ENCODE results near the gene UNK.
"Not testable (repeated sequence)": the region's sequence is repeated elsewhere in the genome, so short reads cannot be mapped to it uniquely, and the experiment has no call there.

Gene UNK

GRCh38 chr17:75755205-75755901 is 29.3 kb upstream of the UNK start:
- TF ChIP-seq CTCF (IDR thresholded peaks at IDR 0.05; ENCODE audit: insufficient read depth, missing control alignments) = no peak
- DNase-seq (ENCODE audit: insufficient read length, low spot score) = no peak
- FAIRE-seq = no peak

DNA sequence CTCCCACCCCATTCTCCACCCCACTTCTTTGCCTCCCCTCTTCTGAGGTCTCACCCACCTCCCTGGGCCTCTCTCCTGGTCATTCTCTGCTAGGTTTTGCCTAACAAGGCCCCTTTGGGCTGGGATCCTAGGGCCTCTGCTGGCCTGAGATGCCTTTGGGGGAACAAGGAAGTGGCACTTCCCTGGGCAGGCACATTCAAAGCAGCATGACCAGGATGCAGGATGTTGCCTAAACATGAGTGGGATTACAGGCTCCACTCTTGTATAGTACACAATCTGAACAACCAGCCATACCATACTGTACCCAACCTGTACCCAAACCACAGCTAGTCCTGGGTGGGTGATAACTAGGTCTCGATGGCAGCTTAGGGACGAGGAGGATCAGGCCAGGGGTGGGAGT is 28.6 kb upstream of the UNK start:
- DNase-seq (ENCODE audit: insufficient read length, low spot score) (no peak), FAIRE-seq (no peak)
- no peak for TF ChIP-seq CTCF (IDR thresholded peaks at IDR 0.05; ENCODE audit: insufficient read depth, missing control alignments)

DNA sequence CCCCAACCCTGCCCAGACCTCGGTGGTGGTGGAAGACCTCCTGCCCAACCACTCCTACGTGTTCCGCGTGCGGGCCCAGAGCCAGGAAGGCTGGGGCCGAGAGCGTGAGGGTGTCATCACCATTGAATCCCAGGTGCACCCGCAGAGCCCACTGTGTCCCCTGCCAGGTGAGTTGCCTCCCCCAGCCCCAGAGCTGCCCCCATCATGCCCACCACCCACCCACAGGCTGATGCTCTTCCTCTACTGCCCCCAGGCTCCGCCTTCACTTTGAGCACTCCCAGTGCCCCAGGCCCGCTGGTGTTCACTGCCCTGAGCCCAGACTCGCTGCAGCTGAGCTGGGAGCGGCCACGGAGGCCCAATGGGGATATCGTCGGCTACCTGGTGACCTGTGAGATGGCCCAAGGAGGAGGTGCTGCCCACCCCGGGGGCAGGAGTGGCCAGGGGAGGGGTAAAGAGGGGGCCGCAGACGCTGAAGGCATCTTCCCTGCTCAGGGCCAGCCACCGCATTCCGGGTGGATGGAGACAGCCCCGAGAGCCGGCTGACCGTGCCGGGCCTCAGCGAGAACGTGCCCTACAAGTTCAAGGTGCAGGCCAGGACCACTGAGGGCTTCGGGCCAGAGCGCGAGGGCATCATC is 28.0 kb upstream of the UNK start:
- no peak for TF ChIP-seq CTCF (IDR thresholded peaks at IDR 0.05; ENCODE audit: insufficient read depth, missing control alignments)
- FAIRE-seq = no peak

DNA sequence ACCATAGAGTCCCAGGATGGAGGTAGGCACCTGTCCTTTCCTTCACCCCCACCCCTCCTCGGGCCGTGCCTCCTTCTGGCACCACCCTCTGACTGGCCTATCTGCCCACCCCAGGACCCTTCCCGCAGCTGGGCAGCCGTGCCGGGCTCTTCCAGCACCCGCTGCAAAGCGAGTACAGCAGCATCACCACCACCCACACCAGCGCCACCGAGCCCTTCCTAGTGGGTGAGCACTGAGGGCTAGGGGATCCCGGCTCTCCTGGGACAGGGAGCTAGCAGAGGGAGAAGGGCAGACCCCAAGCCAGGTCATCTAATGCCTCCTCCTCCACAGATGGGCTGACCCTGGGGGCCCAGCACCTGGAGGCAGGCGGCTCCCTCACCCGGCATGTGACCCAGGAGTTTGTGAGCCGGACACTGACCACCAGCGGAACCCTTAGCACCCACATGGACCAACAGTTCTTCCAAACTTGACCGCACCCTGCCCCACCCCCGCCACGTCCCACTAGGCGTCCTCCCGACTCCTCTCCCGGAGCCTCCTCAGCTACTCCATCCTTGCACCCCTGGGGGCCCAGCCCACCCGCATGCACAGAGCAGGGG is 27.4 kb upstream of the UNK start:
- DNase-seq (ENCODE audit: insufficient read length, low spot score) (no peak), FAIRE-seq (no peak)
- no peak for TF ChIP-seq CTCF (IDR thresholded peaks at IDR 0.05; ENCODE audit: insufficient read depth, missing control alignments)

More for the DNA sequence above, 28.0 kb upstream of the UNK start:
- DNase-seq (ENCODE audit: insufficient read length, low spot score) = no peak

- DNase-seq (ENCODE audit: insufficient read length, low spot score) (no peak), FAIRE-seq (no peak)
- no peak for TF ChIP-seq CTCF (IDR thresholded peaks at IDR 0.05; ENCODE audit: insufficient read depth, missing control alignments)
These were observed 26.3 kb upstream of the UNK start for GRCh38 chr17:75758131-75758905.

DNA sequence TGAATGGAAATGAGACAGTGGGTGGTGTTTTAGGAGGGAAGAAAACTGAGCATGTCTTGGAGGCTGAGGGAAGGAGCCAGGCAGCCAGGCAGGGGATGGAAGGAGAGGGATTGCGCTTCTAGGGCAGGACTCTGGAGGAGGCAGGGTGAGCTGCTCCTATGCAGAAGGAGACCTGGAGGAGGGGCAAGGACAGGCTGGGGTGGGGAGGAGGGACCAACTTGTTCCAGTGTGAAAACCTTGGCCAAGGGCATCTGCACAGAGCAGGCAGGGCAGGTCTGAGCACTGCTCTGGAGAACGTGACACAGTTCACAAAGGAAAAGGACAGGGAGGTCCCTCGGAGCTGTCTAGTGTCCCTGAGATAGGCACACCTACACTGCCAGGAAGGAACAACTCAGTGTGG is 25.1 kb upstream of the UNK start:
- DNase-seq (ENCODE audit: insufficient read length, low spot score) (no peak), FAIRE-seq (no peak)
- TF ChIP-seq CTCF (IDR thresholded peaks at IDR 0.05; ENCODE audit: insufficient read depth, missing control alignments) = no peak

- FAIRE-seq; DNase-seq (ENCODE audit: insufficient read length, low spot score): not testable (repeated sequence)
These were observed 24.5 kb upstream of the UNK start for GRCh38 chr17:75759978-75760640.

Data from D721Med (cell line).